ENCODE measurements around the gene SEC23A.
A peak's percentile ranks its signal among the peaks of the same experiment; 100 is the strongest.
"Not testable (repeated sequence)": the region's sequence is repeated elsewhere in the genome, so short reads cannot be mapped to it uniquely, and the experiment has no call there.

SEC23A gene

GRCh38 chr14:39091716-39092115 lies 11.3 kb downstream of the SEC23A start:
- DNase-seq = no peak

- no peak for DNase-seq
Observed at GRCh38 chr14:39090548-39091111, 12.4 kb downstream of the SEC23A start.

- DNase-seq = no peak
Observed at GRCh38 chr14:39087493-39087892, 15.5 kb downstream of the SEC23A start.

- peak; percentile 4 for DNase-seq
Observed at GRCh38 chr14:39085933-39086332, 17.1 kb downstream of the SEC23A start.

- no peak for DNase-seq
Observed at GRCh38 chr14:39083127-39083526, 19.9 kb downstream of the SEC23A start.

GRCh38 chr14:39080886-39081285 lies 22.1 kb downstream of the SEC23A start:
- DNase-seq = no peak

GRCh38 chr14:39071096-39071495 lies 31.9 kb downstream of the SEC23A start:
- DNase-seq = no peak

GRCh38 chr14:39069923-39070322 lies 33.1 kb downstream of the SEC23A start:
- no peak for DNase-seq

GRCh38 chr14:39069169-39069805 lies 33.7 kb downstream of the SEC23A start:
- DNase-seq = not testable (repeated sequence)

- no peak for DNase-seq
Observed at GRCh38 chr14:39060818-39061437, 42.1 kb downstream of the SEC23A start.

- no peak for DNase-seq
Observed at GRCh38 chr14:39055786-39056474, 47.1 kb downstream of the SEC23A start.

- not testable (repeated sequence) for DNase-seq
Observed at GRCh38 chr14:39052869-39053454, 50.1 kb downstream of the SEC23A start.

- DNase-seq = peak; percentile 9
Observed at GRCh38 chr14:39050389-39050788, 52.6 kb downstream of the SEC23A start.

- not testable (repeated sequence) for DNase-seq
Observed at GRCh38 chr14:39045889-39046288, 57.1 kb downstream of the SEC23A start.

GRCh38 chr14:39043352-39043943 lies 59.6 kb downstream of the SEC23A start:
- no peak for DNase-seq

- DNase-seq = no peak
Observed at GRCh38 chr14:39040529-39040928, 62.5 kb downstream of the SEC23A start.

- no peak for DNase-seq
Observed at GRCh38 chr14:39038542-39038941, 64.5 kb downstream of the SEC23A start.

- no peak for DNase-seq
Observed at GRCh38 chr14:39036760-39037159, 66.3 kb downstream of the SEC23A start.

GRCh38 chr14:39035336-39035735 lies 67.7 kb downstream of the SEC23A start:
- no peak for DNase-seq

- peak; percentile 18 for DNase-seq
Observed at GRCh38 chr14:39034481-39035296, 68.3 kb downstream of the SEC23A start.

GRCh38 chr14:39033371-39033770 lies 69.7 kb downstream of the SEC23A start:
- peak; percentile 31 for DNase-seq

- no peak for DNase-seq
Observed at GRCh38 chr14:39030209-39030608, 72.8 kb downstream of the SEC23A start.
